Activated CD8-positive, alpha-beta T cell treated with anti-CD3 and anti-CD28 coated beads, Interleukin-2, amount 10 ng/mL, durations not matched to agents 7 days and 5 days (primary cell): ENCODE results near the gene ZNF487. TPM values are rescaled to one million over a fixed set of nuclear protein-coding genes. Genes with fewer than 3 reads are reported as not detected.
"Not testable (repeated sequence)": the region's sequence is repeated elsewhere in the genome, so short reads cannot be mapped to it uniquely, and the experiment has no call there.

Source experiments
- ATAC-seq: fragments of 150-1000 bp; cut with Tn5 transposase; one replicate; pipeline ENCODE4 v1.10.0; 2021; ENCODE audit warnings: moderate library complexity
- CTCF ChIA-PET: fragments of 350-600 bp; sonication (Branson Sonifier 250); formaldehyde crosslinking; loops from one replicate; lab custom pipeline; 2021; ENCODE audit warnings: antibody characterized with exemption; lab: Charles Lee
- POLR2A ChIA-PET: fragments of 350-600 bp; sonication (Branson Sonifier 250); formaldehyde crosslinking; loops from one replicate; lab custom pipeline; 2021; ENCODE audit warnings: antibody characterized with exemption; lab: Charles Lee
- DNase-seq: peaks from one replicate; pipeline ENCODE4 v3.0.0-alpha.2; 2020
- H3K27ac Mint-ChIP-seq: one replicate; pipeline ENCODE4 v1.8.0; 2021; ENCODE audit warnings: mild to moderate bottlenecking, mixed read lengths
- H3K27me3 Mint-ChIP-seq: one replicate; pipeline ENCODE4 v1.8.0; 2021; ENCODE audit warnings: low read depth, mixed read lengths
- H3K36me3 Mint-ChIP-seq: one replicate; pipeline ENCODE4 v1.8.0; 2021; ENCODE audit warnings: low read depth, mixed read lengths
- H3K4me1 Mint-ChIP-seq: one replicate; pipeline ENCODE4 v1.8.0; 2021; ENCODE audit warnings: low read depth, mixed read lengths
- H3K4me3 Mint-ChIP-seq: one replicate; pipeline ENCODE4 v1.8.0; 2021; ENCODE audit warnings: mild to moderate bottlenecking, mixed read lengths
- H3K9me3 Mint-ChIP-seq: one replicate; pipeline ENCODE4 v1.8.0; 2022; ENCODE audit warnings: mixed read lengths; ENCODE audit not compliant: insufficient read depth
- total RNA-seq, 2 experiments: library from RNA; stranded (reverse); gene quantifications; one replicate each; pipeline ENCODE4 v1.2.3, GENCODE V29; 2021

ZNF487 gene
- total RNA-seq, 2 experiments from 2014 or later, result 4.8 to 5.2 TPM

DNA sequence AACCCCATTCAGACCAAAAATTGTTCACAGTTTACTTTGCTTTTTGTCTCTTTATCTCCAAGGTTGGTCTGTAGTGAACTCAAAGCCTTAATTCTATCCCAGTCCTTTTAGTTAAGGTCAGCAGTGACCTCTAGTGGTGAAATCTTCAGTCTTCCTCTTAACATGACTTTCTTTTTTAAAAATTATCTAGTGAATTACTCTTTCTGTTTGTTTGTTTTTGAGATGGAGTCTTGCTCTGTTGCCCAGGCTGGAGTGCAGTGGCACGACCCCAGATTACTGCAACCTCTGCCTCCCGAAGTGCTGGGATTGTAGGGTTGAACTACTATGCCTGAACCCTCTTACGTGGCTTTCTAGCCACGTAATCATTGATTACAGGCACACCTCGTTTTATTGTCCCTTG is 25.0 kb downstream of the ZNF487 start:
- peaks cover 10% of the 10 kb centered on the region for H3K4me1 Mint-ChIP-seq
- ChIA-PET POLR2A (no interaction called here), CTCF (interaction anchor here (0.6 to 2.9 kb wide), 11 partner anchors 17 to 344 kb away, joined by 3 to 16 read pairs (median 5); no protein-coding TSS in a partner anchor)
- DNase-seq (peak; percentile 70), ATAC-seq (peak; percentile 88)
- H3K9me3 Mint-ChIP-seq, result no peaks in the 10 kb centered on the region
- H3K36me3 Mint-ChIP-seq, result no peaks in the 10 kb centered on the region
- H3K27me3 Mint-ChIP-seq, result no peaks in the 10 kb centered on the region
- H3K27ac Mint-ChIP-seq, result peak overlapping the region; percentile 0
- H3K4me3 Mint-ChIP-seq, result no peak overlapping the region

DNA sequence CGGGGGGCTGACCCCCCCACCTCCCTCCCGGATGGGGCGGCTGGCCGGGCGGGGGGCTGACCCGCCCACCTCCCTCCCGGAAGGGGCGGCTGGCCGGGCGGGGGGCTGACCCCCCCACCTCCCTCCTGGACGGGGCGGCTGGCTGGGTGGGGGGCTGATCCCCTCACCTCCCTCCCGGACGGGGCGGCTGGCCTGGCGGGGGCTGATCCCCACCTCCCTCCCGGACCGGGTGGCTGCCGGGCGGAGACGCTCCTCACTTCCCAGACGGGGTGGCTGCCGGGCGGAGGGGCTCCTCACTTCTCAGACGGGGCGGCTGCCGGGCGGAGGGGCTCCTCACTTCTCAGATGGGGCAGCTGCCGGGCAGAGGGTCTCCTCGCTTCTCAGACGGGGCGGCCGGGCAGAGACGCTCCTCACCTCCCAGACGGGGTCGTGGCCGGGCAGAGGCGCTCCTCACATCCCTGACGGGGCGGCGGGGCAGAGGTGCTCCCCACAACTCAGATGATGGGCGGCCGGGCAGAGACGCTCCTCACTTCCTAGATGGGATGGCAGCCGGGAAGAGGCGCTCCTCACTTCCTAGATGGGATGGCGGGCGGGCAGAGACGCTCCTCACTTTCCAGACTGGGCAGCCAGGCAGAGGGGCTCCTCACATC is 28.3 kb downstream of the ZNF487 start:
- H3K9me3 Mint-ChIP-seq, H3K27me3 Mint-ChIP-seq, ATAC-seq, H3K4me3 Mint-ChIP-seq, POLR2A ChIA-PET, H3K4me1 Mint-ChIP-seq, H3K36me3 Mint-ChIP-seq, H3K27ac Mint-ChIP-seq, DNase-seq: not testable (repeated sequence)
- CTCF ChIA-PET, result interaction anchor here (0.6 kb wide), 1 partner anchor 159 kb away, joined by 3 read pairs; no protein-coding TSS in a partner anchor

DNA sequence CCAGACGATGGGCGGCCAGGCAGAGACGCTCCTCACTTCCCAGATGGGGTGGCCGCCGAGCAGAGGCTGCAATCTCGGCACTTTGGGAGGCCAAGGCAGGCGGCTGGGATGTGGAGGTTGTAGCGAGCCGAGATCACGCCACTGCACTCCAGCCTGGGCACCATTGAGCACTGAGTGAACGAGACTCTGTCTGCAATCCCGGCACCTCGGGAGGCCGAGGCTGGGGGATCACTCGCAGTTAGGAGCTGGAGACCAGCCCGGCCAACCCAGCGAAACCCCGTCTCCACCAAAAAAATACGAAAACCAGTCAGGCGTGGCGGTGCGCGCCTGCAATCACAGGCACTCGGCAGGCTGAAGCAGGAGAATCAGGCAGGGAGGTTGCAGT is 28.8 kb downstream of the ZNF487 start:
- ATAC-seq, DNase-seq, POLR2A ChIA-PET, H3K27ac Mint-ChIP-seq, H3K27me3 Mint-ChIP-seq, H3K4me3 Mint-ChIP-seq, H3K36me3 Mint-ChIP-seq, H3K4me1 Mint-ChIP-seq, H3K9me3 Mint-ChIP-seq: not testable (repeated sequence)
- CTCF ChIA-PET, result interaction anchor here (0.6 kb wide), 1 partner anchor 159 kb away, joined by 3 read pairs; no protein-coding TSS in a partner anchor

DNA sequence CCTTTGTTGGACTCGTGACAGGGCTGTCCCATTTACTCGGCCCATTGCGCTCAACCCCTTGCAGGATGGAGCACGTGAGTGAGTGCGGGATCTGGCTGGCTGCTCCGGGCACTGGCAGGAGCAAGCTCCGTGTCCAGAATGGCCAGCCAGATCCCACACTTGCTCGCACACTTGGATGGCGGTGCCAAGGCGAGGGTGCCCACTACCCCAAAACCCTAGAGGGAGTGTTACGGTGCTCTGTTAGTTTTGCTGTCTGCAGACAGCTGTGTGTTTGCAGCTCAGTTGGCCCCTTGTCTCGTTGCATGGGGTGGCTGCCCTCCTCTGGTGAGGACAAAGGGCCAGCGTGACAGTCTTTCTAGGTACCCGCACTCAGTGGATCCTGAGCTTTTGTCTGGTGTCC is 34.2 kb downstream of the ZNF487 start:
- H3K4me3 Mint-ChIP-seq, result no peak overlapping the region
- H3K36me3 Mint-ChIP-seq, result no peaks in the 10 kb centered on the region
- H3K9me3 Mint-ChIP-seq, result no peaks in the 10 kb centered on the region
- H3K27ac Mint-ChIP-seq, result no peak overlapping the region
- H3K4me1 Mint-ChIP-seq, result no peaks in the 10 kb centered on the region
- ChIA-PET CTCF (no interaction called here), POLR2A (no interaction called here)
- peaks cover 2% of the 10 kb centered on the region for H3K27me3 Mint-ChIP-seq
- ATAC-seq (no peak), DNase-seq (no peak)

DNA sequence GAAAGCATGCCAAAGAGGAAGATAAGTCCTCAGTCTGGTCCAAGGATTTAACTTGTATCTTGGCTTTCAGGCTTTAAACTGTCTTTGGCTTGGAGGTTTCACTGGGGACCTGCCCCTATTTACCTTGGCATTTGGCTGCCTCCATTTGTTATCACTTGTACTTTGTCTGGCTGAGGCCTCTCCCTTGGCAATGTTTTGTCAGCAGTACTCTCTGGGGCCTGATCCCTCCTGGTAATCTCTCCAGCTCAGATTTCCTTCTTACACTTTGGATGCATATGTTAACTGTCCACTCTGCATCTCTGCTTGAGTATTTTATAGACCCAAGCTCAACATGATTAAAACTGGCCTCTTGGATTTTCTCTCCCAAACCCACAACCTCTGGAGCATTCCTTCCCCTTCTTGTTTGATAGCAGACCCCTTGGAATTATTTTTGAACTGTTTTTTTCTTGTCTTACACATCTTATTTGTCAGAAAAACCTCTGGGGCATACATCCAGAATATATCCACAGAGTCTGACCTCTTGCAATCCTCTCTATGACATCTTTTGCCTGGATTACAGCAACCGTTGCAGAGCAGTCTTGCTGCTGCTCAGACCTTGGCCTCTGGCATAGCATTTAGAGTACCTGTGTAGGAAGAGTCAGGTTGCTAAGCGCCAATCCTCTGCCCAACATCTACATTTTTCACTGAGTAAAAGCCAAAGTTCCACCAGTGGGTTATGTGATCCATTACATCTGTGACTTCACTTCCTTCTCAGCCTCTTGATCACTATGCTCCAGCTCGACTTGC is 35.2 kb downstream of the ZNF487 start:
- ATAC-seq, result no peak
- POLR2A ChIA-PET, result no interaction called here

DNA sequence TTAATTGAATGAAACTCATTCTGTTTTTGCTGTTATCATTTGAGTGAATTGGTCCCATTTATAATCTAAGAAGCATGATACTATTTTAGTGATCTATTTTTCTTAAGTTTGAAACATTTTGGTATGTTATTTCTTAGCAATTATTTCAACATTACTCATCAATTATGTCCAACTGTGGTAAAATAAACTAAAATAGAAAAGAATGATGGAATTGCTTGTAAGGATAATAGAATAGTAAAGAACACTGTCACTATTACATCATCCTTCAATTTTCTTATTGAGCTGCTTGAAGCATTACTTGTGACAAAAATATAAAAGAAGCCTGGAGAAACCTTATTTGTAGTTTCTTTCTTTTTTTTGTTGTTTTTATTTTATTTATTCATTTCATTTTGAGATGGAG is 42.4 kb downstream of the ZNF487 start:
- no peak for ATAC-seq

More for the DNA sequence above, 35.2 kb downstream of the ZNF487 start:
- Mint-ChIP-seq H3K4me3 (no peak overlapping the region), H3K27ac (no peak overlapping the region), H3K9me3 (no peaks in the 10 kb centered on the region), H3K4me1 (no peaks in the 10 kb centered on the region), H3K27me3 (peaks cover 2% of the 10 kb centered on the region), H3K36me3 (no peaks in the 10 kb centered on the region)
- CTCF ChIA-PET, result no interaction called here
- DNase-seq, result no peak

DNA sequence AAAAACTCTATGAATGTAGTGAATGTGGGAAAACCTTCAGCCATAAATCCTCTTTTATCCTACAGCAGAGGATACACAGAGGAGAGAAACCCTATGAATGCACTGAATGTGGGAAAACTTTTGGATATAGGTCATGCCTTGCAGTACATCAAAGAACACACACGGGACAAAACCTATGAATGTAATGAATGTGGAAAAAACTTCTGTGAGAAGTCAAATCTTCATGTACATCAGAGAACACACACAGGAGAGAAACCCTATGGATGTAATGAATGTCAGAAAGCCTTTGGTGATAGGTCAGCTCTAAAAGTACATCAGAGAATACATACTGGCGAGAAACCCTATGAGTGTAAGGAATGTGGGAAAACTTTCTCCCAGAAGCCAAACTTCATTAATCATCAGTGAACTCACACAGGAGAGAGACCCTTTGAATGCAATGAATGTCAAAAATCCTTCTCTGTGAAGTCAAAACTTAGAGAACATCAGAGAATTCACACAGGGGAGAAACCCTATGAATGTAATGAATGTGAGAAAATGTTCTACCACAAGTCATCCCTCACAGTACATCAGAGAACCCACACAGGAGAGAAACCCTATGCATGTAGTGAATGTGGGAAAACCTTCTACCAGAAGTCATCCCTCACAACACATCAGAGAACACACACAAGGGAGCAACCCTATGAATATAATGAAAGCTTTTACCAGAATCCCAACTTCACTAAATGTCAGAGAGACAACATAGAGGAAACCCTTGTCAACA is 45.6 kb downstream of the ZNF487 start:
- Mint-ChIP-seq H3K27ac (no peak overlapping the region), H3K27me3 (no peaks in the 10 kb centered on the region)

More for the DNA sequence above, 42.4 kb downstream of the ZNF487 start:
- H3K27me3 Mint-ChIP-seq, result no peaks in the 10 kb centered on the region
- no peak overlapping the region for H3K27ac Mint-ChIP-seq
- DNase-seq, result no peak
- peaks cover 7% of the 10 kb centered on the region for H3K36me3 Mint-ChIP-seq
- peaks cover 19% of the 10 kb centered on the region for H3K9me3 Mint-ChIP-seq
- CTCF ChIA-PET, result no interaction called here
- H3K4me3 Mint-ChIP-seq, result no peak overlapping the region
- POLR2A ChIA-PET, result interaction anchor here (0.6 kb wide), 1 partner anchor 144 kb away, joined by 3 read pairs; no protein-coding TSS in a partner anchor
- no peaks in the 10 kb centered on the region for H3K4me1 Mint-ChIP-seq

DNA sequence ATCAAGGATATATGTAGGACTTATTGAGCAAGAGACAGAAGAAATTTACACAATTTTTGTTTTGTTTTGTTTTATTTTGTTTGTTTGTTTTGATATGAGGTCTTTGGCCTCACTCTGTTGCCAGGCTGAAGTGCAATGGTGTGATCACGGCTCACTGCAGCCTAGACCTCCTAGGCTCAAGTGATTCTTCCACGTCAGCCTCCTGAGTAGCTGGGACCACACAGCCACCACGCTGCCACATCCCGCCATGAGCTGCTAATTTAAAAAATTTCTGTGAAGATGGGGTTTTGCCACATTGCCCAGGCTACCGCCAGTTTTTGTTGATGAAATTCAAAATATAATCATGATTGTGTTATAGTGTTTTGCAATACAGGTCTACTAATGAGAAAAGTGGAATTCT is 54.9 kb downstream of the ZNF487 start:
- Mint-ChIP-seq H3K9me3 (peaks cover 5% of the 10 kb centered on the region), H3K4me3 (no peak overlapping the region), H3K36me3 (no peaks in the 10 kb centered on the region), H3K4me1 (no peaks in the 10 kb centered on the region), H3K27ac (no peak overlapping the region), H3K27me3 (no peaks in the 10 kb centered on the region)
- ATAC-seq (no peak), DNase-seq (no peak)
- CTCF ChIA-PET, result no interaction called here
- POLR2A ChIA-PET, result no interaction called here

More for the DNA sequence above, 45.6 kb downstream of the ZNF487 start:
- Mint-ChIP-seq H3K4me3 (no peak overlapping the region), H3K9me3 (peaks cover 29% of the 10 kb centered on the region), H3K36me3 (peaks cover 7% of the 10 kb centered on the region), H3K4me1 (no peaks in the 10 kb centered on the region)
- CTCF ChIA-PET, result no interaction called here
- POLR2A ChIA-PET, result no interaction called here
- no peak for DNase-seq
- ATAC-seq, result no peak

DNA sequence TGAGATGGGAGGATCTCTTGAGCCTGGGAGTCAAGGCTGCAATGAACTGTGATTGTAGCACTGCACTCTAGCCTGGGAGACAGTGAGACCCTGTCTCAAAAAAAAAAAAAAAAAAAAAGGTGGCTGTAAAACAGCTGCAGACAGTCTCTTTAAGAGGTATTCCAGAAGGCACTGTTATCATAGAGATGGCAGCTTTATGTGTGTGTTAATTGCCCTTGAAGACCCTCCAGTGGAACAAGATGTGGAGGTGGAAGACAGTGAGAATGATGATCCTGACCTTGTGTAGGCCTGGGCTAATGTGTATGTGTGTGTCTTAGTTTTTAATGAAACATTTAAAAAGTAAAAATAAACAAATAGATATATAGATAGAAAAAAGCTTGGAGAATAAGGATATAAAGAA is 66.0 kb downstream of the ZNF487 start:
- ChIA-PET CTCF (no interaction called here), POLR2A (no interaction called here)
- H3K4me1 Mint-ChIP-seq, result no peaks in the 10 kb centered on the region
- DNase-seq (no peak), ATAC-seq (no peak)
- H3K9me3 Mint-ChIP-seq, result no peaks in the 10 kb centered on the region
- no peak overlapping the region for H3K27ac Mint-ChIP-seq
- no peaks in the 10 kb centered on the region for H3K27me3 Mint-ChIP-seq
- peaks cover 3% of the 10 kb centered on the region for H3K36me3 Mint-ChIP-seq
- H3K4me3 Mint-ChIP-seq, result no peak overlapping the region

DNA sequence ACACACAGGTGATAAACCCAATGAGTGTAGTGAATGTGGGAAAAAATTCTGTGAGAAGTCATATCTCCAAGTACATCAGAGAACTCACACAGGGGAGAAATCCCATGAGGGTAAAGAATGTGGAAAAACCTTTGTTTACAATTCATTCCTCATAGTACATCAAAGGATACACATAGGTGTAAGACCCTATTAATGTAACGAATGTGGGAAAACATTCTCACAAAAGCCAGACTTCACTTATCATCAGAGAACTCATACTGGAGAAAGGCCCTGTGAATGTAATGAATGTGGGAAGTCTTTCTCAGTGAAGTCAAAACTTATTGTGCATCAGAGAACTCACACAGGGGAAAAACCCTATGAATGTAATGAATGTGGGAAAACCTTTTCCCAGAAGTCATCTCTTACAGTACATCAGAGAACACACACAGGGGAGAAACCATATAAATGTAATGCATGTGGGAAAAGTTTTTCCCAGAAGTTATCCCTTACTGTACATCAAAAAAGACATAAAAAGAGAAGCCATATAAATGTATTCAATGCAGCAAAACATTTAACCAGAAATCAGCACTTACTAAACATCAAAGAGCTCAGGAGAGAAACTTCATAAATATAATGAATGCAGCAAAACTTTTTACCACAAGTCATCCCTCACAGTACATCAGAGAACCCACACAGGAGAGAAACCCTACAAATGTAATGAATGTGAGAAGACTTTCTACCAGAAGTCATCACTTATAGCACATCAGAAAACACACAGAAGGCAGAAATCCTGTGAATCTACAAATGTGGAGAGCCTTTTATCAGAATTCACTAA is 87.7 kb downstream of the ZNF487 start:
- ChIA-PET POLR2A (no interaction called here), CTCF (no interaction called here)
- H3K36me3 Mint-ChIP-seq, result peaks cover 7% of the 10 kb centered on the region
- no peak overlapping the region for H3K4me3 Mint-ChIP-seq
- no peaks in the 10 kb centered on the region for H3K4me1 Mint-ChIP-seq
- ATAC-seq (no peak), DNase-seq (no peak)
- H3K27me3 Mint-ChIP-seq, result no peaks in the 10 kb centered on the region
- H3K9me3 Mint-ChIP-seq, result peaks cover 55% of the 10 kb centered on the region
- H3K27ac Mint-ChIP-seq, result no peak overlapping the region
